H9 (cell line): ENCODE data around the gene KRTAP10-9. TPM values are rescaled to one million over a fixed set of nuclear protein-coding genes. Genes with fewer than 3 reads are reported as not detected.

Experiments used
- DNase-seq: peaks from one replicate; pipeline ENCODE4 v3.0.0-alpha.2; 2017
- H2AFZ ChIP-seq: one replicate; pipeline ENCODE4 v1.6.1; 2013; ENCODE audit warnings: mild to moderate bottlenecking, low read length, control low read depth, moderate library complexity
- H2AK5ac ChIP-seq: 2 replicates; pipeline ENCODE4 v1.6.1; 2013; ENCODE audit warnings: low read length, control low read depth, mixed read lengths; ENCODE audit not compliant: insufficient read length
- H2BK120ac ChIP-seq: one replicate; pipeline ENCODE4 v1.6.1; 2013; ENCODE audit warnings: low read depth, mild to moderate bottlenecking, low read length, control low read depth, inconsistent platforms; ENCODE audit not compliant: poor library complexity, severe bottlenecking
- H2BK12ac ChIP-seq: 2 replicates; pipeline ENCODE4 v1.6.1; 2013; ENCODE audit warnings: low read length, control low read depth, mixed read lengths, low read depth; ENCODE audit not compliant: insufficient read length
- H2BK15ac ChIP-seq: 2 replicates; pipeline ENCODE4 v1.6.1; 2013; ENCODE audit warnings: low read depth, low read length, control low read depth
- H2BK20ac ChIP-seq: one replicate; pipeline ENCODE4 v1.6.1; 2013; ENCODE audit warnings: low read depth, mild to moderate bottlenecking, low read length, control low read depth, inconsistent platforms; ENCODE audit not compliant: poor library complexity, severe bottlenecking
- H2BK5ac ChIP-seq: 2 replicates; pipeline ENCODE4 v1.6.1; 2013; ENCODE audit warnings: low read length, control low read depth, mixed read lengths; ENCODE audit not compliant: insufficient read length
- H3K14ac ChIP-seq: 2 replicates; pipeline ENCODE4 v1.6.1; 2013; ENCODE audit warnings: low read length, control low read depth; ENCODE audit not compliant: insufficient read depth
- H3K18ac ChIP-seq: 2 replicates; pipeline ENCODE4 v1.6.1; 2013; ENCODE audit warnings: low read depth, mild to moderate bottlenecking, mixed read lengths, low read length, control low read depth; ENCODE audit not compliant: insufficient read length
- H3K23ac ChIP-seq: 2 replicates; pipeline ENCODE4 v1.6.1; 2013; ENCODE audit warnings: low read length, control low read depth, mixed read lengths, low read depth; ENCODE audit not compliant: insufficient read length
- H3K23me2 ChIP-seq: 2 replicates; pipeline ENCODE4 v1.6.1; 2013; ENCODE audit warnings: low read depth, mild to moderate bottlenecking, mixed read lengths, low read length, control low read depth; ENCODE audit not compliant: insufficient read length, poor library complexity, severe bottlenecking
- H3K27ac ChIP-seq: 2 replicates; pipeline ENCODE4 v1.5.1; 2013; ENCODE audit warnings: low read length, control low read depth, mixed read lengths, low read depth; ENCODE audit not compliant: insufficient read length
- H3K27me3 ChIP-seq: 2 replicates; pipeline ENCODE4 v1.6.1; 2013; ENCODE audit warnings: low read length, control low read depth, inconsistent platforms; ENCODE audit not compliant: insufficient read depth
- H3K4ac ChIP-seq: 2 replicates; pipeline ENCODE4 v1.6.1; 2013; ENCODE audit warnings: low read depth, mild to moderate bottlenecking, control low read depth, inconsistent platforms, low read length, moderate library complexity
- H3K4me1 ChIP-seq: 2 replicates; pipeline ENCODE4 v1.6.1; 2013; ENCODE audit warnings: low read length, control low read depth, inconsistent platforms; ENCODE audit not compliant: insufficient read depth
- H3K4me2 ChIP-seq: 2 replicates; pipeline ENCODE4 v1.6.1; 2013; ENCODE audit warnings: low read length, control low read depth, mixed read lengths; ENCODE audit not compliant: insufficient read length, insufficient read depth
- H3K56ac ChIP-seq: 2 replicates; pipeline ENCODE4 v1.6.1; 2013; ENCODE audit warnings: low read depth, mild to moderate bottlenecking, mixed read lengths, low read length, control low read depth; ENCODE audit not compliant: insufficient read length
- H3K79me1 ChIP-seq: 2 replicates; pipeline ENCODE4 v1.6.1; 2013; ENCODE audit warnings: low read depth, mild to moderate bottlenecking, moderate library complexity, low read length, control low read depth, inconsistent platforms; ENCODE audit not compliant: insufficient read depth, poor library complexity, severe bottlenecking
- H3K79me2 ChIP-seq: 2 replicates; pipeline ENCODE4 v1.6.1; 2013; ENCODE audit warnings: low read length, control low read depth, inconsistent platforms; ENCODE audit not compliant: insufficient read depth
- H3K9ac ChIP-seq: 2 replicates; pipeline ENCODE4 v1.6.1; 2013; ENCODE audit warnings: low read length, control low read depth, mixed read lengths; ENCODE audit not compliant: insufficient read length; ENCODE audit errors: extremely low read depth
- H3K9me3 ChIP-seq: one replicate; pipeline ENCODE4 v1.6.1; 2013; ENCODE audit warnings: low read depth, low read length, inconsistent platforms; ENCODE audit not compliant: control insufficient read depth
- H3T11ph ChIP-seq: one replicate; pipeline ENCODE4 v1.6.1; 2013; ENCODE audit warnings: mild to moderate bottlenecking, low read length, control low read depth, inconsistent platforms
- H4K20me1 ChIP-seq: one replicate; pipeline ENCODE4 v1.6.1; 2013; ENCODE audit not compliant: control insufficient read depth, insufficient read length, insufficient read depth
- H4K5ac ChIP-seq: 2 replicates; pipeline ENCODE4 v1.6.1; 2013; ENCODE audit warnings: low read depth, mild to moderate bottlenecking, mixed read lengths, low read length, control low read depth; ENCODE audit not compliant: insufficient read length
- H4K8ac ChIP-seq: replicated peaks from 2 replicates; pipeline ENCODE4 v1.6.1; 2013; ENCODE audit warnings: low read length, control low read depth, mixed read lengths, low read depth; ENCODE audit not compliant: insufficient read length
- H4K91ac ChIP-seq: 2 replicates; pipeline ENCODE4 v1.6.1; 2013; ENCODE audit warnings: low read depth, mild to moderate bottlenecking, moderate library complexity, mixed read lengths, low read length, control low read depth; ENCODE audit not compliant: insufficient read length
- H3K27ac Mint-ChIP-seq, 3 experiments: 2 replicates in 2 of 3; 3 replicates in 1 of 3; pipeline ENCODE4 v1.8.0; 2020 to 2021; ENCODE audit warnings: mixed read lengths in 3 of 3, mild to moderate bottlenecking in 1 of 3, moderate library complexity in 1 of 3
- H3K27me3 Mint-ChIP-seq: 2 replicates; pipeline ENCODE4 v1.8.0; 2021; ENCODE audit warnings: low read depth, mild to moderate bottlenecking, moderate library complexity, mixed read lengths
- H3K36me3 Mint-ChIP-seq, 3 experiments: 2 replicates in 2 of 3; 3 replicates in 1 of 3; pipeline ENCODE4 v1.8.0; 2020 to 2021; ENCODE audit warnings: low read depth in 3 of 3, mixed read lengths in 3 of 3; ENCODE audit not compliant: insufficient read depth in 1 of 3
- H3K4me1 Mint-ChIP-seq, 2 experiments: 2 replicates each; pipeline ENCODE4 v1.8.0; 2020; ENCODE audit warnings: mixed read lengths in 2 of 2
- H3K4me3 Mint-ChIP-seq, 2 experiments: 2 replicates in 1 of 2; 3 replicates in 1 of 2; pipeline ENCODE4 v1.8.0; 2020 to 2021; ENCODE audit warnings: mild to moderate bottlenecking in 2 of 2, mixed read lengths in 2 of 2, moderate library complexity in 1 of 2
- H3K9me3 Mint-ChIP-seq, 2 experiments: 2 replicates in 1 of 2; 3 replicates in 1 of 2; pipeline ENCODE4 v1.8.0; 2020; ENCODE audit warnings: mild to moderate bottlenecking in 2 of 2, mixed read lengths in 2 of 2, moderate library complexity in 1 of 2
- WGBS: extraction: QIAGEN DNeasy Blood & Tissue Kit; methylation state at CpG from one replicate; pipeline ENCODE4 v1.1.7; 2013; ENCODE audit warnings: missing lambda C conversion rate, low lambda C conversion rate, mixed read lengths; ENCODE audit not compliant: insufficient read length; ENCODE audit errors: extremely low coverage; 5-methylcytosine and 5-hydroxymethylcytosine counted together
- total RNA-seq: library from RNA; stranded (reverse); gene quantifications from 2 replicates; pipeline ENCODE4 v1.2.1, GENCODE V29; 2021
- TF ChIP-seq, protein P1 (sequence below): fragments of 200-600 bp; sonication (generic); conservative IDR thresholded peaks from 3 replicates; pipeline ENCODE4 v1.8.0; 2021; ENCODE audit warnings: antibody characterized with exemption, mild to moderate bottlenecking

Gene KRTAP10-9
- total RNA-seq, 1 experiment from 2014 or later = not detected

DNA sequence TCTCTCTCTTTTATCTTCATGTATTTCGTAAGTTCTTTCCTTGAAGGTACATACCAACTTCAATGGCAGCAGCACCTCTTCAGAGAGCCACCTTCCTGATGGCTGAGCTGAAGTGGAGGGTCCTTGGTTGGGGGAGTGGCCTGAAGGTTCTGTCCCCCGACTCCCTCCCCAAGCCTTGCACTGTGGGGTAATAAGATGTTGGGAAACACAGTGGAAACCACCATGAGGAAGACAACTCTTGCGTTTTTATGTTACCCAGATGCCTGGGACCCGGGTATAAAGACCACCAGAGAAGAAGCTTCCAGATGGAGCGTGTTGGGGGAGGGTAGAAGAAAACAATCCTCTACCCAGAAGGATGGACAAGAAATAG, 31.6 kb downstream of the KRTAP10-9 start:
- H2AFZ ChIP-seq = no peak overlapping the region
- H3K79me2 ChIP-seq = no peaks in the 10 kb centered on the region
- no peak overlapping the region for H2BK120ac ChIP-seq
- no peak overlapping the region for H3K23ac ChIP-seq
- H3K36me3 Mint-ChIP-seq = peaks cover 2 to 10% (median 5%) of the 10 kb centered on the region in 3 experiments; a peak in 4 of 7 replicates
- no CpG with 5 or more reads among the region's 5 CpGs for WGBS
- no peak overlapping the region for H2BK12ac ChIP-seq
- no peak overlapping the region for H3K56ac ChIP-seq
- H2AK5ac ChIP-seq = no peak overlapping the region
- no peak for DNase-seq
- no peaks in the 10 kb centered on the region for H3K4me1 ChIP-seq
- H3K9ac ChIP-seq = no peak overlapping the region
- no peak overlapping the region for H2BK15ac ChIP-seq
- H2BK20ac ChIP-seq = no peak overlapping the region
- no peak overlapping the region for H2BK5ac ChIP-seq
- H3K9me3 ChIP-seq = no peaks in the 10 kb centered on the region
- no peak overlapping the region; a peak in 1 of 5 replicates for H3K4me3 Mint-ChIP-seq
- H4K91ac ChIP-seq = no peak overlapping the region
- peaks cover 14% of the 10 kb centered on the region for H3K27me3 Mint-ChIP-seq
- H3K9me3 Mint-ChIP-seq = peaks cover 8 to 11% of the 10 kb centered on the region in 2 experiments; a peak in 4 of 5 replicates
- no peaks in the 10 kb centered on the region for H4K20me1 ChIP-seq
- no peaks in the 10 kb centered on the region for H3K79me1 ChIP-seq
- no peak overlapping the region for H3K14ac ChIP-seq
- H3K18ac ChIP-seq = no peak overlapping the region
- H3K4me2 ChIP-seq = no peak overlapping the region
- no peak overlapping the region for H4K8ac ChIP-seq
- no peak overlapping the region for H3K27ac Mint-ChIP-seq
- H3K23me2 ChIP-seq = no peaks in the 10 kb centered on the region
- H3K4me1 Mint-ChIP-seq = peaks cover 32 to 38% of the 10 kb centered on the region in 2 experiments
- H3K4ac ChIP-seq = no peak overlapping the region
- H3K27ac ChIP-seq = no peak overlapping the region
- H4K5ac ChIP-seq = no peak overlapping the region
- H3T11ph ChIP-seq = no peak overlapping the region
- H3K27me3 ChIP-seq = no peaks in the 10 kb centered on the region
- TF ChIP-seq, protein P1, sequence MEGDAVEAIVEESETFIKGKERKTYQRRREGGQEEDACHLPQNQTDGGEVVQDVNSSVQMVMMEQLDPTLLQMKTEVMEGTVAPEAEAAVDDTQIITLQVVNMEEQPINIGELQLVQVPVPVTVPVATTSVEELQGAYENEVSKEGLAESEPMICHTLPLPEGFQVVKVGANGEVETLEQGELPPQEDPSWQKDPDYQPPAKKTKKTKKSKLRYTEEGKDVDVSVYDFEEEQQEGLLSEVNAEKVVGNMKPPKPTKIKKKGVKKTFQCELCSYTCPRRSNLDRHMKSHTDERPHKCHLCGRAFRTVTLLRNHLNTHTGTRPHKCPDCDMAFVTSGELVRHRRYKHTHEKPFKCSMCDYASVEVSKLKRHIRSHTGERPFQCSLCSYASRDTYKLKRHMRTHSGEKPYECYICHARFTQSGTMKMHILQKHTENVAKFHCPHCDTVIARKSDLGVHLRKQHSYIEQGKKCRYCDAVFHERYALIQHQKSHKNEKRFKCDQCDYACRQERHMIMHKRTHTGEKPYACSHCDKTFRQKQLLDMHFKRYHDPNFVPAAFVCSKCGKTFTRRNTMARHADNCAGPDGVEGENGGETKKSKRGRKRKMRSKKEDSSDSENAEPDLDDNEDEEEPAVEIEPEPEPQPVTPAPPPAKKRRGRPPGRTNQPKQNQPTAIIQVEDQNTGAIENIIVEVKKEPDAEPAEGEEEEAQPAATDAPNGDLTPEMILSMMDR = no peak
